ENCODE results near the gene EFNA5. TPM values are rescaled to one million over a fixed set of nuclear protein-coding genes. Genes with fewer than 3 reads are reported as not detected.

Gene EFNA5
- total RNA-seq, 1 experiment from 2014 or later, result 216 TPM

- Mint-ChIP-seq H3K4me1 (ENCODE audit: low read depth, unreplicated experiment) (peaks cover 93% of the 10 kb centered on the region), H3K9me3 (ENCODE audit: low read depth, unreplicated experiment) (no peaks in the 10 kb centered on the region), H3K27me3 (ENCODE audit: unreplicated experiment) (no peaks in the 10 kb centered on the region), H3K36me3 (ENCODE audit: insufficient read depth, unreplicated experiment) (peaks cover 69% of the 10 kb centered on the region), H3K27ac (ENCODE audit: unreplicated experiment) (peak overlapping the region; percentile 96), H3K4me3 (ENCODE audit: low read depth, unreplicated experiment) (peak overlapping the region; percentile 17)
- no TSS peak for BruUV-seq (replicated peaks)
- no peak for DNase-seq
- intact Hi-C loops (cut with micrococcal nuclease; ENCODE audit: unreplicated experiment), result loop anchor here (2.0 to 10.0 kb wide), 4 partner anchors 50 to 363 kb away; no protein-coding TSS in a partner anchor
- CTCF ChIA-PET, result interaction anchor here (1.1 to 1.8 kb wide), 3 partner anchors 8 to 41 kb away, joined by 3 to 6 read pairs (median 6); no protein-coding TSS in a partner anchor
- TF ChIP-seq CTCF (IDR thresholded peaks at IDR 0.05; ENCODE audit: unreplicated experiment), result no peak
Observed at GRCh38 chr5:107467137-107467932, 203.4 kb downstream of the EFNA5 start.

- no peaks in the 10 kb centered on the region for H3K9me3 Mint-ChIP-seq (ENCODE audit: low read depth, unreplicated experiment)
- CTCF ChIA-PET, result interaction anchor here (0.6 to 1.8 kb wide), 3 partner anchors 9 to 106 kb away, joined by 4 to 6 read pairs (median 5); no protein-coding TSS in a partner anchor
- no peak for TF ChIP-seq CTCF (IDR thresholded peaks at IDR 0.05; ENCODE audit: unreplicated experiment)
- H3K27me3 Mint-ChIP-seq (ENCODE audit: unreplicated experiment), result no peaks in the 10 kb centered on the region
- H3K4me3 Mint-ChIP-seq (ENCODE audit: low read depth, unreplicated experiment), result peak overlapping the region; percentile 46
- intact Hi-C loops (cut with micrococcal nuclease; ENCODE audit: unreplicated experiment), result loop anchor here (2.0 to 10.0 kb wide), 4 partner anchors 49 to 362 kb away; no protein-coding TSS in a partner anchor
- peak overlapping the region; percentile 96 for H3K27ac Mint-ChIP-seq (ENCODE audit: unreplicated experiment)
- no TSS peak for BruUV-seq (replicated peaks)
- peaks cover 76% of the 10 kb centered on the region for H3K36me3 Mint-ChIP-seq (ENCODE audit: insufficient read depth, unreplicated experiment)
- H3K4me1 Mint-ChIP-seq (ENCODE audit: low read depth, unreplicated experiment), result peaks cover 98% of the 10 kb centered on the region
- DNase-seq, result peak; percentile 80
Observed at GRCh38 chr5:107466233-107466769, 204.4 kb downstream of the EFNA5 start.

GRCh38 chr5:107464876-107465275 is 205.9 kb downstream of the EFNA5 start:
- Mint-ChIP-seq H3K4me3 (ENCODE audit: low read depth, unreplicated experiment) (peak overlapping the region; percentile 54), H3K36me3 (ENCODE audit: insufficient read depth, unreplicated experiment) (peaks cover 74% of the 10 kb centered on the region), H3K27me3 (ENCODE audit: unreplicated experiment) (no peaks in the 10 kb centered on the region), H3K4me1 (ENCODE audit: low read depth, unreplicated experiment) (peaks cover 98% of the 10 kb centered on the region), H3K27ac (ENCODE audit: unreplicated experiment) (peak overlapping the region; percentile 96), H3K9me3 (ENCODE audit: low read depth, unreplicated experiment) (no peaks in the 10 kb centered on the region)
- no peak for DNase-seq
- no TSS peak for BruUV-seq (replicated peaks)
- intact Hi-C loops (cut with micrococcal nuclease; ENCODE audit: unreplicated experiment), result loop anchor here (5.0 to 10.0 kb wide), 3 partner anchors 48 to 360 kb away; no protein-coding TSS in a partner anchor
- CTCF ChIA-PET, result interaction anchor here (0.6 to 2.0 kb wide), 3 partner anchors 10 to 107 kb away, joined by 3 to 6 read pairs (median 3); no protein-coding TSS in a partner anchor
- TF ChIP-seq CTCF (IDR thresholded peaks at IDR 0.05; ENCODE audit: unreplicated experiment), result no peak

GRCh38 chr5:107464416-107464815 is 206.3 kb downstream of the EFNA5 start:
- DNase-seq, result no peak
- no TSS peak for BruUV-seq (replicated peaks)
- H3K4me3 Mint-ChIP-seq (ENCODE audit: low read depth, unreplicated experiment), result peak overlapping the region; percentile 54
- H3K27ac Mint-ChIP-seq (ENCODE audit: unreplicated experiment), result peak overlapping the region; percentile 96
- no peak for TF ChIP-seq CTCF (IDR thresholded peaks at IDR 0.05; ENCODE audit: unreplicated experiment)
- no peaks in the 10 kb centered on the region for H3K27me3 Mint-ChIP-seq (ENCODE audit: unreplicated experiment)
- intact Hi-C loops (cut with micrococcal nuclease; ENCODE audit: unreplicated experiment), result loop anchor here (10.0 kb wide), 1 partner anchor 360 kb away; no protein-coding TSS in a partner anchor
- H3K4me1 Mint-ChIP-seq (ENCODE audit: low read depth, unreplicated experiment), result peaks cover 98% of the 10 kb centered on the region
- H3K36me3 Mint-ChIP-seq (ENCODE audit: insufficient read depth, unreplicated experiment), result peaks cover 71% of the 10 kb centered on the region
- no peaks in the 10 kb centered on the region for H3K9me3 Mint-ChIP-seq (ENCODE audit: low read depth, unreplicated experiment)
- CTCF ChIA-PET, result interaction anchor here (0.6 to 2.0 kb wide), 4 partner anchors 9 to 107 kb away, joined by 3 to 6 read pairs (median 4); no protein-coding TSS in a partner anchor

All from Calu3 (cell line).